ENCODE data around the gene TTC3.
"Not testable (repeated sequence)": the region's sequence is repeated elsewhere in the genome, so short reads cannot be mapped to it uniquely, and the experiment has no call there.

TTC3 gene

GRCh38 chr21:37095821-37096220, 22.8 kb downstream of the TTC3 start:
- Histone ChIP-seq H3K4me3 (replicated peaks; ENCODE audit: insufficient read depth, low read length) (no peak overlapping the region), H3K27ac (replicated peaks) (no peak overlapping the region), H3K27me3 (ENCODE audit: insufficient read depth, poor library complexity, severe bottlenecking) (no peaks in the 10 kb centered on the region)
- TF ChIP-seq POLR2AphosphoS5 (IDR thresholded peaks at IDR 0.05; ENCODE audit: low read depth) (no peak), SPI1 (IDR thresholded peaks at IDR 0.05; ENCODE audit: borderline replicate concordance, low read depth) (no peak), GABPA (IDR thresholded peaks at IDR 0.05; ENCODE audit: low read depth) (no peak), CTCF (IDR thresholded peaks at IDR 0.05; ENCODE audit: insufficient read depth, low read length) (no peak), REST (IDR thresholded peaks at IDR 0.05; ENCODE audit: insufficient replicate concordance, low read depth) (no peak)
- no peak for DNase-seq (ENCODE audit: low read depth in 1 of 2, low spot score in 1 of 2)

GRCh38 chr21:37098751-37099150, 25.7 kb downstream of the TTC3 start:
- TF ChIP-seq POLR2AphosphoS5 (IDR thresholded peaks at IDR 0.05; ENCODE audit: low read depth) (no peak), SPI1 (IDR thresholded peaks at IDR 0.05; ENCODE audit: borderline replicate concordance, low read depth) (no peak), REST (IDR thresholded peaks at IDR 0.05; ENCODE audit: insufficient replicate concordance, low read depth) (no peak), CTCF (IDR thresholded peaks at IDR 0.05; ENCODE audit: insufficient read depth, low read length) (no peak), GABPA (IDR thresholded peaks at IDR 0.05; ENCODE audit: low read depth) (no peak)
- DNase-seq (ENCODE audit: low read depth in 1 of 2, low spot score in 1 of 2) = no peak
- no peaks in the 10 kb centered on the region for H3K27me3 ChIP-seq (ENCODE audit: insufficient read depth, poor library complexity, severe bottlenecking)
- H3K4me3 ChIP-seq (replicated peaks; ENCODE audit: insufficient read depth, low read length) = no peak overlapping the region
- H3K27ac ChIP-seq (replicated peaks) = no peak overlapping the region

GRCh38 chr21:37100316-37100715, 27.3 kb downstream of the TTC3 start:
- H3K27ac ChIP-seq (replicated peaks) = no peak overlapping the region
- no peak for DNase-seq (ENCODE audit: low read depth in 1 of 2, low spot score in 1 of 2)
- TF ChIP-seq REST (IDR thresholded peaks at IDR 0.05; ENCODE audit: insufficient replicate concordance, low read depth) = no peak
- no peak overlapping the region for H3K4me3 ChIP-seq (replicated peaks; ENCODE audit: insufficient read depth, low read length)
- no peaks in the 10 kb centered on the region for H3K27me3 ChIP-seq (ENCODE audit: insufficient read depth, poor library complexity, severe bottlenecking)

- no peak for DNase-seq (ENCODE audit: low read depth in 1 of 2, low spot score in 1 of 2)
- H3K27ac ChIP-seq (replicated peaks) = no peak overlapping the region
- no peaks in the 10 kb centered on the region for H3K27me3 ChIP-seq (ENCODE audit: insufficient read depth, poor library complexity, severe bottlenecking)
- no peak overlapping the region for H3K4me3 ChIP-seq (replicated peaks; ENCODE audit: insufficient read depth, low read length)
- TF ChIP-seq REST (IDR thresholded peaks at IDR 0.05; ENCODE audit: insufficient replicate concordance, low read depth) (no peak), POLR2AphosphoS5 (IDR thresholded peaks at IDR 0.05; ENCODE audit: low read depth) (no peak), CTCF (IDR thresholded peaks at IDR 0.05; ENCODE audit: insufficient read depth, low read length) (no peak), GABPA (IDR thresholded peaks at IDR 0.05; ENCODE audit: low read depth) (no peak), SPI1 (IDR thresholded peaks at IDR 0.05; ENCODE audit: borderline replicate concordance, low read depth) (no peak)
Observed at GRCh38 chr21:37101384-37101783, 28.3 kb downstream of the TTC3 start.

- not testable (repeated sequence) for H3K27ac ChIP-seq (replicated peaks); DNase-seq (ENCODE audit: low read depth in 1 of 2, low spot score in 1 of 2); H3K4me3 ChIP-seq (replicated peaks; ENCODE audit: insufficient read depth, low read length); H3K27me3 ChIP-seq (ENCODE audit: insufficient read depth, poor library complexity, severe bottlenecking)
Observed at GRCh38 chr21:37102746-37103145, 29.7 kb downstream of the TTC3 start.

Data from HL-60 (cell line).